Liver (tissue), 3 donors: ENCODE measurements around the gene SIL1.

ENCODE experiments used
- ATF3 ChIP-seq: IDR thresholded peaks from 2 replicates; pipeline ENCODE4 v1.6.1; 2016; ENCODE audit warnings: antibody characterized with exemption
- CTCF ChIP-seq: fragments of 150-350 bp; IDR thresholded peaks from 2 replicates; pipeline ENCODE4 v1.5.1; 2017; ENCODE audit warnings: improper control_type of control experiment, low read depth, low read length; ENCODE audit not compliant: missing input control
- MAX ChIP-seq: IDR thresholded peaks from 2 replicates; pipeline ENCODE4 v1.6.1; 2016; ENCODE audit warnings: antibody characterized with exemption
- donor health status: healthy.
- donor health status: healthy.

- TF ChIP-seq CTCF (no peak), MAX (no peak), ATF3 (no peak)
Observed at GRCh38 chr5:139183502-139183901, 14.7 kb downstream of the SIL1 start.
